Thoracic aorta (tissue), 2 donors: ENCODE results near the gene ZMYND8. TPM values are rescaled to one million over a fixed set of nuclear protein-coding genes. Genes with fewer than 3 reads are reported as not detected.
A peak's percentile ranks its signal among the peaks of the same experiment; 100 is the strongest.

Experiments used
- ATAC-seq: fragments of 150-250 bp; one replicate; pipeline ENCODE4 v1.8.0; 2017; ENCODE audit warnings: low read depth; ENCODE audit not compliant: insufficient number of reproducible peaks, low FRiP score
- DNase-seq: peaks from one replicate; pipeline ENCODE4 v3.0.0-alpha.2; 2020; ENCODE audit warnings: low spot score
- H3K27ac ChIP-seq, 2 donors: fragments of 200-600 bp; sonication (generic); 1 replicate in 1 of 2; 2 replicates in 1 of 2; pipeline ENCODE4 v1.5.1; 2016; ENCODE audit warnings: mild to moderate bottlenecking in 2 of 2, moderate library complexity in 2 of 2
- H3K27me3 ChIP-seq: fragments of 200-600 bp; sonication (generic); replicated peaks from 2 replicates; pipeline ENCODE4 v1.6.0; 2016; ENCODE audit warnings: mild to moderate bottlenecking; ENCODE audit not compliant: insufficient read depth
- H3K36me3 ChIP-seq: fragments of 200-600 bp; sonication (generic); one replicate; pipeline ENCODE4 v1.5.1; 2016
- H3K4me1 ChIP-seq, 2 donors: fragments of 200-600 bp; sonication (generic); 1 replicate in 1 of 2; 2 replicates in 1 of 2; pipeline versions ENCODE4 v1.5.1 to v1.6.0; 2016; ENCODE audit warnings: low read depth in 2 of 2, mild to moderate bottlenecking in 1 of 2; ENCODE audit not compliant: control insufficient read depth in 1 of 2
- H3K4me3 ChIP-seq: fragments of 200-600 bp; sonication (generic); 2 replicates; pipeline ENCODE4 v1.5.1; 2016; ENCODE audit warnings: mild to moderate bottlenecking
- H3K9me3 ChIP-seq: fragments of 200-600 bp; sonication (generic); 2 replicates; pipeline ENCODE4 v1.5.1; 2016
- total RNA-seq, 2 donors: library from RNA; depleted of rRNA; stranded (reverse); fragments of >200 nt; gene quantifications; one replicate each; pipeline versions ENCODE4 v1.1.0 to v1.2.3, GENCODE V29; 2016
- TF ChIP-seq, protein P1 (sequence below): fragments of 200-600 bp; sonication (generic); IDR thresholded peaks from one replicate; pipeline ENCODE4 v1.5.1; 2019; ENCODE audit warnings: antibody characterized with exemption

Gene ZMYND8
- total RNA-seq, 2 donors from 2014 or later, result 17.9 to 27.2 TPM

DNA sequence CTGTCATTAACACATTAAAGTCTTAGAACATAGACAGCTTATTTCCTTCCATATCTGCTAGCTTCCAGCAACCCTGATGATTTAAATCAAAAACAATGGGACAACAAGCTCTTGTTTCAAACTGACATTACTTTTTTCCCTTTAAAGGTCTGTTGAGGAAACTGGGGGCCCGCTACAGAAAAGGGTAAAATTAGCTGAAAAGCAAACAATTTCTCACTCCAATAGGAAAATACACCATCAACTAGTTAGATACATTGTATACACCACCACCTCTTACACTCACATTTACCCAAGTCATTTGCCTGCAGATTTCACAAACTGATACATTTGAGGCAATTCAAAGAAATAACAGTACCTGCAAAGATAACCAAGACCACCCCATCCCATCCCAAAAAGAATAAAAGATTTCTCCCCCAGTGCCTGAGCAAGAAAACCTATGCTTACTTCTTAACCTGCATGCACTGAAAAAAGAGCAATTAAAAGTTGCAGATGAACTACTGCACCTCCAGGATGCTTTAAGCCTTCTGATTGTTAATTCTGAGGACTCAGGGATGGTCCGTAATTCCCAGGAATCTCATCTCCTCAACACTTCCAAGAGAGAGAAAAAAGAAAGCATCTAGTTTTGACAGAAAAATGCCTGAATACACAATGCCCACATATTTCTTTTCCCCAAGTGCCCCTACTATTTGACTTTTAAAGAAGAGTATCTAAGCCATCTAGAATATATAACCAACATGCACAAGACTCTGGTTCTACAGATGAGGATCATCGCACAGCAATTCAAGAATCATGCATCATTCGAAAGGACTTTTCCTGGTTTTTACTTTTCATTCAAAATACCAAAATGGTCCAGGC is 5.6 kb downstream of the ZMYND8 start:
- no peaks in the 10 kb centered on the region for H3K36me3 ChIP-seq
- DNase-seq (no peak), ATAC-seq (no peak)
- H3K9me3 ChIP-seq, result no peaks in the 10 kb centered on the region
- H3K4me3 ChIP-seq, result no peak overlapping the region
- H3K27ac ChIP-seq, result peak overlapping the region; percentile 97 to 100
- TF ChIP-seq, protein P1, sequence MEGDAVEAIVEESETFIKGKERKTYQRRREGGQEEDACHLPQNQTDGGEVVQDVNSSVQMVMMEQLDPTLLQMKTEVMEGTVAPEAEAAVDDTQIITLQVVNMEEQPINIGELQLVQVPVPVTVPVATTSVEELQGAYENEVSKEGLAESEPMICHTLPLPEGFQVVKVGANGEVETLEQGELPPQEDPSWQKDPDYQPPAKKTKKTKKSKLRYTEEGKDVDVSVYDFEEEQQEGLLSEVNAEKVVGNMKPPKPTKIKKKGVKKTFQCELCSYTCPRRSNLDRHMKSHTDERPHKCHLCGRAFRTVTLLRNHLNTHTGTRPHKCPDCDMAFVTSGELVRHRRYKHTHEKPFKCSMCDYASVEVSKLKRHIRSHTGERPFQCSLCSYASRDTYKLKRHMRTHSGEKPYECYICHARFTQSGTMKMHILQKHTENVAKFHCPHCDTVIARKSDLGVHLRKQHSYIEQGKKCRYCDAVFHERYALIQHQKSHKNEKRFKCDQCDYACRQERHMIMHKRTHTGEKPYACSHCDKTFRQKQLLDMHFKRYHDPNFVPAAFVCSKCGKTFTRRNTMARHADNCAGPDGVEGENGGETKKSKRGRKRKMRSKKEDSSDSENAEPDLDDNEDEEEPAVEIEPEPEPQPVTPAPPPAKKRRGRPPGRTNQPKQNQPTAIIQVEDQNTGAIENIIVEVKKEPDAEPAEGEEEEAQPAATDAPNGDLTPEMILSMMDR, result no peak
- H3K27me3 ChIP-seq, result no peaks in the 10 kb centered on the region
- H3K4me1 ChIP-seq, result peaks cover 85 to 94% of the 10 kb centered on the region in 2 donors

DNA sequence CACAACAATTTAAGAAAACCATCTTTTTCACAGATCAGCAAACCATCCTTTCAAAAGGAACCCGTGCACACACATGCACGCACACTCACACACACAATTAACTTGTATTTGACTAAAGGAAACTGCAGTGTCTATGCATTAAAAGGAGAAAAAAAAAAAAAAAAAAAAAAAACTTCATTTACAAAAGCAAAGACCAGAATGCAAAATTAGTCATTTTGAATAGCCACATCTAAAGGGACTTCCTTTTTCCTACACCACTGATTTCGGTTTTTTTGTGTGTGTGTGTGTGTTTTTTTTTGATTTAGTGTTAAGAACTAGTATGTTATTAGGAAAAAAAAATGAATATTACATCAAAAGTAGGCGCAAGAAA is 6.3 kb downstream of the ZMYND8 start:
- peak overlapping the region; percentile 97 to 100 for H3K27ac ChIP-seq

DNA sequence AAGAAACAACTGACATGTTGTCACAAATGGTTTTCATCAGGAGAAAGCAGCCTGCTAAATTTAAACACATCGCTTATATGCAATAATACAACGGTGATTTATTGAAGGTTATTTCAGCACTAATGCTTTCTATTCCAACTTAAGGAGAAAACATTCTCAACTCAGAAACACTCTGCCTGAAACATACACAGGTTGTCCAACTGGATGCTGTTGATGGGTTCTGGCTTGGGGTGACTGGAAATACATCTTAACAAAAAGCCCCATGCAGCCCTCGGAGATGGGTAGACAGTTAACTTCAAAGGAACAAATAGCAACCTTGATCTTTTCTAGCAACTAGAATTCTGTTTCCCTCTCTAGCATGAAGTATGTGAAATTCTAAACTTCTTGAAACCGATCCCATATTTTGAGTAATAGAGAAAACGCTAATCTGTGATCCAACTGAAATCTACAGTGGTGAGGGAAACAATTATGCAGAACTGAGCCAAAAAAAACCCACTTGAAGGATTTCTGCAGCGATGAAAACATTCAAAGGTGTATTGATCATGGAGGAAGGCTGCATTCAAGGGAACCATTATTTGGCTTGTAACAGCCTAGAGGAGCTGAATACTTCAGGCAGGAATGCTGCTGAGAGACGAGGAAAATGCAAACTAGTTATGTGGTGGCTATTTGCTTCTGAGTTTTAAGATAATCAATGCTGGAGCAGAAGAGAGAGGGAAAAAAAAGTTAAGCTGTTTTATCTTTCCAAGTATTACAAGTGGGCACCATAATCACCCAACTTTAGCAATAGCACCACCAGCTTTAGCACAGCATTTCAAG is 6.9 kb downstream of the ZMYND8 start:
- H3K4me3 ChIP-seq, result peak overlapping the region; percentile 28
- TF ChIP-seq, protein P1, result no peak
- no peak for ATAC-seq

More for the DNA sequence above, 6.3 kb downstream of the ZMYND8 start:
- no peaks in the 10 kb centered on the region for H3K27me3 ChIP-seq
- peaks cover 77 to 87% of the 10 kb centered on the region in 2 donors for H3K4me1 ChIP-seq
- H3K4me3 ChIP-seq, result peak overlapping the region; percentile 28
- TF ChIP-seq, protein P1, result no peak
- DNase-seq (no peak), ATAC-seq (no peak)
- no peaks in the 10 kb centered on the region for H3K36me3 ChIP-seq
- no peaks in the 10 kb centered on the region for H3K9me3 ChIP-seq

DNA sequence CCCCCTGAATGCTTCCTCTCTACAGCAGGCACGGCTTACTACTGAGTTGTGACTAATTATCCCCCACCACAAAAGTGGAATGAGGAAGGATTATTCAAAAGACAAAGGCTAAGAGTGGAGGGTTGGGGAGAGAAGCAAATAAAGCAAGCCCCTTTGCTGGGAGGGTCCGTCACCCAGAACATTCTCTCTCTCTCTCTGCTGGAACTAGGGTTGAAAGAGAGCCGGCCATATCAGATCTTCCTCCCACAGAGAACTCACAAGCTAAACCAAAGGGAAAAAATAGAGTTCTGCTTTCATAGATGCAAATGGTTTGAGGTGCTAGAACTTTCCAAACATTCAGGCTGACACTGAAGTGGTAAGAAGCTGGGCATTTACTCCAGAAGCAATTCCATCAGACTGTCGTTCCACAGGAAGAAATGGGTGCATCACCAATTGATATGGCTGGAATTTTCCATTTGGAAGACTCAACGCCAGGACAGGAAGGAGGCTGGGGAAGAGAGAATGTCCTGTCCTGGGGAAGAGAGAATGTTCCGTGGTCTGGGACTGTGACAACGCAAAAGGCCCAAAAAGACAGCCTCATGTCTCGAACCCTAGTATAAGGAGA is 7.9 kb downstream of the ZMYND8 start:
- Histone ChIP-seq H3K4me1 (peaks cover 62 to 87% of the 10 kb centered on the region in 2 donors), H3K4me3 (no peak overlapping the region), H3K9me3 (no peaks in the 10 kb centered on the region), H3K27me3 (no peaks in the 10 kb centered on the region), H3K36me3 (no peaks in the 10 kb centered on the region), H3K27ac (peak overlapping the region; percentile 97 to 100)
- no peak for ATAC-seq
- TF ChIP-seq, protein P1, result no peak
- DNase-seq, result no peak

More for the DNA sequence above, 6.9 kb downstream of the ZMYND8 start:
- Histone ChIP-seq H3K36me3 (no peaks in the 10 kb centered on the region), H3K9me3 (no peaks in the 10 kb centered on the region), H3K27ac (peak overlapping the region; percentile 97 to 100), H3K4me1 (peaks cover 71 to 87% of the 10 kb centered on the region in 2 donors), H3K27me3 (no peaks in the 10 kb centered on the region)
- no peak for DNase-seq
